Measurements from ENCODE around the gene HID1. TPM values are rescaled to one million over a fixed set of nuclear protein-coding genes. Genes with fewer than 3 reads are reported as not detected.

Gene HID1
- total and polyA plus RNA-seq, 9 of the 15 experiments (the other 6 are each of a cell fraction or from before 2014, with no cell fraction given): 0.14 to 2.1 (median 0.54) TPM; not detected in 2

DNA sequence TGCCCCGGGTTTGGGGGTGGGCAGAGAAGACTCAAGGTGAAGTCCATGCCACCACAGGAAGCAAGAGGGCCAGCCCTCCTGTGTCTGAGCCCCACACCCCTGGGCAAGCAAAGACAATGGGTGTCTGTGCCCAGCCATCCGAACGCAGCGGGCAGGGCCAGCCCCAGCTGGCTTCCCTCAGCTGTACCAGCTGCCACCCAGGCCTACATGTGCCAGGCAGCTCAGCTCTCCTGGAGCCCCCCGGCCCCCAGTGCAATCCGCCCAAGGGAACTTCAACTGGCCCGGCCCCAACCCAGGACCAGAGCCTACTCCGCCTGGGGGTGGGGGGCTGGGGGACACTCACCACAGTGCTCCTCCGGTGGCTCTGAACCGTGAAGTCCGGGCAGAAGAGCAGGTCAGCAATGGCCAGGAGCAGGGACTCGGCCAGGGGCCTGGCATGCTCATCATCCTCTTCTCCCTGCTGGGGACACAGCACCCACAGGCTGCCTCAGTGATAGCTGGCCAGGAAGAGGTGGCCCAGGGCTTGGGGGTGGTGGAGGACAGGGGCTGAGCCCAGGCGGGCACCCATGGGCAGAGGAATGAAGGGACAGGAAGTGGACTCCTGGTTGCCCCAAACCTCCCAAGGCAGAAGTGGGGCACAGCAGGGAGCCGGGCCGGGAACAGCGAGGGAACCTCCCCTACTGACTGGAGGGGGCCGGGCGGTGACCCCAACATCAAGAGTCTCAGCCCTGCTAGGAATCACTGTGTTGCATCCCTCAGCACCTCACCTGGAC, 9.8 kb downstream of the HID1 start (continued):
- TF ChIP-seq, protein P1, sequence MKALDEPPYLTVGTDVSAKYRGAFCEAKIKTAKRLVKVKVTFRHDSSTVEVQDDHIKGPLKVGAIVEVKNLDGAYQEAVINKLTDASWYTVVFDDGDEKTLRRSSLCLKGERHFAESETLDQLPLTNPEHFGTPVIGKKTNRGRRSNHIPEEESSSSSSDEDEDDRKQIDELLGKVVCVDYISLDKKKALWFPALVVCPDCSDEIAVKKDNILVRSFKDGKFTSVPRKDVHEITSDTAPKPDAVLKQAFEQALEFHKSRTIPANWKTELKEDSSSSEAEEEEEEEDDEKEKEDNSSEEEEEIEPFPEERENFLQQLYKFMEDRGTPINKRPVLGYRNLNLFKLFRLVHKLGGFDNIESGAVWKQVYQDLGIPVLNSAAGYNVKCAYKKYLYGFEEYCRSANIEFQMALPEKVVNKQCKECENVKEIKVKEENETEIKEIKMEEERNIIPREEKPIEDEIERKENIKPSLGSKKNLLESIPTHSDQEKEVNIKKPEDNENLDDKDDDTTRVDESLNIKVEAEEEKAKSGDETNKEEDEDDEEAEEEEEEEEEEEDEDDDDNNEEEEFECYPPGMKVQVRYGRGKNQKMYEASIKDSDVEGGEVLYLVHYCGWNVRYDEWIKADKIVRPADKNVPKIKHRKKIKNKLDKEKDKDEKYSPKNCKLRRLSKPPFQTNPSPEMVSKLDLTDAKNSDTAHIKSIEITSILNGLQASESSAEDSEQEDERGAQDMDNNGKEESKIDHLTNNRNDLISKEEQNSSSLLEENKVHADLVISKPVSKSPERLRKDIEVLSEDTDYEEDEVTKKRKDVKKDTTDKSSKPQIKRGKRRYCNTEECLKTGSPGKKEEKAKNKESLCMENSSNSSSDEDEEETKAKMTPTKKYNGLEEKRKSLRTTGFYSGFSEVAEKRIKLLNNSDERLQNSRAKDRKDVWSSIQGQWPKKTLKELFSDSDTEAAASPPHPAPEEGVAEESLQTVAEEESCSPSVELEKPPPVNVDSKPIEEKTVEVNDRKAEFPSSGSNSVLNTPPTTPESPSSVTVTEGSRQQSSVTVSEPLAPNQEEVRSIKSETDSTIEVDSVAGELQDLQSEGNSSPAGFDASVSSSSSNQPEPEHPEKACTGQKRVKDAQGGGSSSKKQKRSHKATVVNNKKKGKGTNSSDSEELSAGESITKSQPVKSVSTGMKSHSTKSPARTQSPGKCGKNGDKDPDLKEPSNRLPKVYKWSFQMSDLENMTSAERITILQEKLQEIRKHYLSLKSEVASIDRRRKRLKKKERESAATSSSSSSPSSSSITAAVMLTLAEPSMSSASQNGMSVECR (CRISPR knock-in tag; IDR thresholded peaks at IDR 0.05): no peak
- no peak for TF ChIP-seq ZNF583 (CRISPR knock-in tag; IDR thresholded peaks at IDR 0.05)
- TF ChIP-seq CCAR2 (IDR thresholded peaks at IDR 0.05; ENCODE audit: low read depth, low read length): no peak
- TF ChIP-seq FUS (optimal IDR thresholded peaks at IDR 0.05; ENCODE audit: low read depth, low read length): no peak
- TF ChIP-seq, protein P2, sequence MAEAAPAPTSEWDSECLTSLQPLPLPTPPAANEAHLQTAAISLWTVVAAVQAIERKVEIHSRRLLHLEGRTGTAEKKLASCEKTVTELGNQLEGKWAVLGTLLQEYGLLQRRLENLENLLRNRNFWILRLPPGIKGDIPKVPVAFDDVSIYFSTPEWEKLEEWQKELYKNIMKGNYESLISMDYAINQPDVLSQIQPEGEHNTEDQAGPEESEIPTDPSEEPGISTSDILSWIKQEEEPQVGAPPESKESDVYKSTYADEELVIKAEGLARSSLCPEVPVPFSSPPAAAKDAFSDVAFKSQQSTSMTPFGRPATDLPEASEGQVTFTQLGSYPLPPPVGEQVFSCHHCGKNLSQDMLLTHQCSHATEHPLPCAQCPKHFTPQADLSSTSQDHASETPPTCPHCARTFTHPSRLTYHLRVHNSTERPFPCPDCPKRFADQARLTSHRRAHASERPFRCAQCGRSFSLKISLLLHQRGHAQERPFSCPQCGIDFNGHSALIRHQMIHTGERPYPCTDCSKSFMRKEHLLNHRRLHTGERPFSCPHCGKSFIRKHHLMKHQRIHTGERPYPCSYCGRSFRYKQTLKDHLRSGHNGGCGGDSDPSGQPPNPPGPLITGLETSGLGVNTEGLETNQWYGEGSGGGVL (CRISPR knock-in tag; IDR thresholded peaks at IDR 0.05): no peak
- TF ChIP-seq EWSR1 (IDR thresholded peaks at IDR 0.05; ENCODE audit: borderline replicate concordance, low read depth, partially characterized antibody): no peak
- TF ChIP-seq ZBTB26 (CRISPR knock-in tag; IDR thresholded peaks at IDR 0.05): no peak
- no peak for TF ChIP-seq CC2D1A (IDR thresholded peaks at IDR 0.05)
